Measurements from ENCODE around the gene SBK2.

SBK2 gene

DNA sequence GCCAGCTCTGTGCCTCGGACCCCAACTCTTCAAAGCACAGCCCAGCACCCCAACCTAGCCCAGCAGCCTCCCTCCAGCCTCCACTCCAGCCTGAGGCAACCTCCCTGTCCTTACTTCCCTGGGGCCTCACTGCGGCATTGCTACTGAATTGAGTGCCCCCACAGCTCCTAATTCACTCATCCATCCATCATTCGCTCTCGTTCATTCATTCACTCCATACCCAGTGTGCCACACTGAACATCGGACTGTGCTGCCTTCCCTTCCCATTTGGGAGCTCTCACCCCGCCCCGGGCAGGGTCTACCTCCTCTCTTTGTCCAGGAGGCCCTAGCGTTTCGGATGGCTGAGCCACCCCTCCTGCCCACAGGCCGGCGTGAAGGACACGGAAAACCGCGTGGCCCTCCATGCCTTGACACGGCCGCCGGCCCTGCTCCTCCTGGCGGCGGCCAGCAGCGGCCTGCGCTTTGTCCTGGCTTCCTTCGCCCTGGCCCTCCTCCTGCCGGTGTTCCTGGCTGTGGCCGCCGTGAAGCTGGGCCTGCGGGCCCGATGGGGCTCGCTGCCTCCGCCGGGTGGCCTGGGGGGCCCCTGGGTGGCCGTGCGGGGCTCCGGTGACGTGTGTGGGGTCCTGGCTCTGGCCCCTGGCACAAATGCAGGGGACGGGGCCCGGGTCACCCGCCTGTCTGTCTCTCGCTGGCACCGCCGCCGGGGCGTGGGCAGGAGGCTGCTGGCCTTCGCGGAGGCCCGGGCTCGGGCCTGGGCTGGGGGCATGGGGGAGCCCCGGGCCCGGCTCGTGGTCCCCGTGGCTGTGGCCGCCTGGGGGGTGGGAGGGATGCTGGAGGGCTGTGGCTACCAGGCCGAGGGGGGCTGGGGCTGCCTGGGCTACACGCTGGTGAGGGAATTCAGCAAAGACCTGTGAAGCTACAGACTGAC is 50.6 kb downstream of the SBK2 start:
- DNase-seq (ENCODE audit: low read depth), result no peak

DNA sequence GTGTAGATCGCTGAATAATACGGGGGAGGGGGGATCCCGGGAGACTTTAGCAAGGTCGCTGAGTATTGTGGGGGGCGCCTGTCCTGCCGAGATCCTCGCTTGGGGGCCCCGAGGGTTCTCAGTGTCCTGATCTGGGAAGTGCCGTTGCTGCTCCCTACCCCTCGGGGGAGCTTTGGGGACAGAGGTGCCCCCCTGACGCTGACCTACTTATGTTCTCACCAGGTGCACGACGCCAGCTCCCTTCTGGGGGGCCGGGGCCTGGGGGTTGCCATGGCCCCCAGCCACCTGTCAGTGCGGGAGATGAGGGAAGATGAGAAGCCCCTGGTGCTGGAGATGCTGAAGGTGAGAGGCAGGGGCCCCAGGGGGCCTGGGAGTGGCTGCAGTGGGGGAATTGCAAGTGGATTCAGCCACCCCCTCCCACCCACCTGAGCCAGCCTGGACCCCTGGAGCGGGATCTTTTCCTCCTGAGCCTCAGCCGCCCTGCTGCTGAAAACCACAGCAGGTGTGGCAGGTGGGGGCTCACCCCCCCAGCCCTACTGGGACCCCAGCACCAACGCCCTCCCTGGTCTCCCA is 51.4 kb downstream of the SBK2 start:
- DNase-seq (ENCODE audit: low read depth), result no peak

DNA sequence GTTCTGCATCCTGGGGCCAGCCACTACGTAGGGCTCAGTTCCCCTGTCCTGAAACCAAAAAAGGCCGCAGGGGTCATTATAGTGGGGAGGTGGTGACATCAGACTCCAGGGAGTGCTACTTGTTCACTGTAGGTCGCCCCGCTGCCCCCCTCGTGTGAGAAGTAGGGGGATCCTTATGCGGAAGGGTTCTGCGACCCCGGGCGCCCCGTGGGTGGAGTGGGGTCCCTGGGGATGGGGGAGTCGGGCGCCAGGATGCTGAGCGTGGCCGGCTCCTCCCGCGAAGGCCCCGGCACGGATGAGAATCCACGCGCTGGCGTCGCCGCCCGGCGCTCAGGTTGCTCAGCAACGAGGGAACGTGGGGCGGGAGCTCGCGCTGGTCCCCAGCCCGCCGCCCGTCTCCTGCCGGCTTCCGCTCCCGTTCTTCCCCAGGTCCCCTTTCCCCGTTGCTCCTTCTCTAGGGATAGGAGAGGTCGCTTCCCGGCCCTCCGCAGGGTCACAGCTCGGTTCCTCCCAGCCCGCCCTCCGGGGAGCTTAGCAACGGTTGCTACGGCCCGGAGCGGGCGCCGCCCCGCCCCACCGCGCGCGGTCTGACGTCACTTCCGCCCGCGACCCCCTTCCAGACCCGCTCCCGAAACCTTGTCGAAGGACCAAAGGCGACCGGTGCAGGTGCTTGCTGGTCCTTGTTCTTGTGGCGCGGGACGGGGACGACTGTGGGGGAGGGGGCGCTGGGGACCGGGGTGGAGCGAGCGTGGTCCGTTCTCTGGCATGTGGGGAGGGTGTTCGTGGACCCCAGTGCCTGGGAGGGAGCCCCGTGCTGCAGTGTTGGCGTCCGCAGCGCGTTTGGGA is 52.1 kb downstream of the SBK2 start, which contains the start of gene NAT14:
TSS of gene NAT14 (plus strand) at position 596 of the 846 bp plus-strand sequence. CDS start 521 bp downstream, outside the sequence.
- DNase-seq (ENCODE audit: low read depth), result peak; percentile 31

DNA sequence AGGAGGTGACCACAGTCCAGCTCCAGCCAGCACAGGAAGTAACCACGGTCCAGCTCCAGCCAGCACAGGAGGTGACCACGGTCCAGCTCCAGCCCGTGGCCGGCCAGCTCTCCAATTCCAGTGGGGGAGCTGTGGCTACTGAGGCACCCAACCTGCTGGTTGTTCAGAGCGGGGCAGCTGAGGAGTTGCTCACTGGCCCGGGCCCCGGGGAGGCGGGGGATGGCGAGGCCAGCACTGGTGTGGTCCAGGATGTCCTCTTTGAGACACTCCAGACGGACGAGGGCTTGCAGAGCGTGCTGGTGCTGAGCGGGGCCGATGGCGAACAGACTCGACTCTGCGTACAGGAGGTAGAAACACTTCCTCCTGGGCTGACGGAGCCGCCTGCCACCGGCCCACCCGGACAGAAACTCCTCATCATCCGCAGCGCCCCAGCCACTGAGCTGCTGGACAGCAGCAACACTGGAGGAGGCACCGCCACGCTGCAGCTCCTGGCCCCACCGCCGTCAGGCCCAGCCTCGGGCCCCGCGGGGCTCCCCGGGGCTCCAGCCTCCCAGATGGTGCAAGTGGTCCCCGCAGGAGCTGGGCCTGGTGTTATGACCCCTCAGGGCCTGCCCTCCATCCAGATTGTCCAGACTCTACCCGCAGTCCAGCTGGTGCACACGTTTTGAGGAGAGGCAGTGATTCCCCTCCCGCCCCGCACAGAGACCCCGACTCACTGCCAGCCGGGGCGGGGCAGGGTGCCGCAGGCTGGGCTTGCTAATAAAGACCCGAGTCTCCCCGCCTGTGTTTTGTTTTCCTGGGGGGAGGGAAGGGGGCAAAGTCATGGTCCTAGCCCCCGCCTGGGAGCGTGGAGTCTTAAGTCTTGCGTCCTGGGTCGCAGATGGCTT is 53.0 kb downstream of the SBK2 start:
- DNase-seq (ENCODE audit: low read depth), result no peak

DNA sequence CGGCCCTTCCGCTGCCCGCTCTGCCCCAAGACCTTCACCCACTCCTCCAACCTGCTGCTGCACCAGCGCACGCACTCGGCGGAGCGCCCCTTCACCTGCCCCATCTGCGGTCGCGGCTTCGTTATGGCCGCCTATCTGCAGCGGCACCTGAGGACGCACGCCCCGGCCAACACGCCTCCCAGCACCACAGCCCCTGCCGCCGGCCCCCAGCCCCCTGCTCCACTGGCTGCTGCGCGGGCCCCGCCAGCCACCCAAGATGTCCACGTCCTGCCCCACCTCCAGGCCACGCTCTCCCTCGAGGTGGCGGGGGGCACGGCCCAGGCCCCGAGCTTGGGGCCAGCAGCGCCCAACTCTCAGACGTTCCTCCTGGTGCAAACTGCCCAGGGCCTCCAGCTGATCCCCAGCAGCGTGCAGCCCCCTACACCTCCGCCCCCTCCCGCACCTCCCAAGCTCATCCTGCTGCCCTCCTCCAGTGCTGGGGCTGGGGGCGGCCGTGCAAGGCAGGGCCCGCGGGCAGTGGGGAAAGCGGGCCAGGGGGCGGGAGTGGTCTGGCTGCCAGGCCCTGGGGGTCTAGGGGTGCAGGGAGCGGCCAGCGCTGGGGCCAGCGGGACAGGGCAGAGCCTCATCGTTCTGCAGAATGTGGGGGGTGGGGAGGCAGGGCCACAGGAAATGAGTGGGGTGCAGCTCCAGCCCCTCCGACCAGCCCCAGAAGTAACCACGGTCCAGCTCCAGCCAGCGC is 53.8 kb downstream of the SBK2 start:
- no peak for DNase-seq (ENCODE audit: low read depth)

DNA sequence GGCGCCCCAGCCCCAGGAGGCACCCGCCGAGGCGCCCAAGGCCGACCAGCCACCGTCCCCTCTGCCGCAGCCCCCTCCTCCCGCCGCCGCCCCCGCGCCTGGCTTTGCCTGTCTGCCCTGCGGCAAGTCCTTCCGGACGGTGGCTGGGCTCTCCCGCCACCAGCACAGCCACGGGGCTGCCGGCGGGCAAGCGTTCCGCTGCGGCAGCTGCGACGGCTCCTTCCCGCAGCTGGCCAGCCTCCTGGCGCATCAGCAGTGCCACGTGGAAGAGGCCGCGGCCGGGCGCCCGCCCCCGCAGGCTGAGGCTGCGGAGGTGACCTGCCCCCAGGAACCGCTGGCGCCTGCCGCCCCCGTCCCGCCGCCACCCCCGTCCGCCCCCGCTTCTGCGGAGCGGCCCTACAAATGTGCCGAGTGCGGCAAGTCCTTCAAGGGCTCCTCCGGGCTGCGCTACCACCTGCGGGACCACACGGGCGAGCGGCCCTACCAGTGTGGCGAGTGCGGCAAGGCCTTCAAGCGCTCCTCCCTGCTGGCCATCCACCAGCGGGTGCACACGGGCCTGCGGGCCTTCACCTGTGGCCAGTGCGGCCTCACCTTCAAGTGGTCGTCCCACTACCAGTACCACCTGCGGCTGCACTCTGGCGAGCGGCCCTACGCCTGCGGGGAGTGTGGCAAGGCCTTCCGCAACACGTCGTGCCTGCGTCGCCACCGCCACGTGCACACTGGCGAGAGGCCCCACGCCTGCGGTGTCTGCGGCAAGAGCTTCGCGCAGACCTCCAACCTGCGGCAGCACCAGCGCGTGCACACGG is 54.6 kb downstream of the SBK2 start:
- no peak for DNase-seq (ENCODE audit: low read depth)

DNA sequence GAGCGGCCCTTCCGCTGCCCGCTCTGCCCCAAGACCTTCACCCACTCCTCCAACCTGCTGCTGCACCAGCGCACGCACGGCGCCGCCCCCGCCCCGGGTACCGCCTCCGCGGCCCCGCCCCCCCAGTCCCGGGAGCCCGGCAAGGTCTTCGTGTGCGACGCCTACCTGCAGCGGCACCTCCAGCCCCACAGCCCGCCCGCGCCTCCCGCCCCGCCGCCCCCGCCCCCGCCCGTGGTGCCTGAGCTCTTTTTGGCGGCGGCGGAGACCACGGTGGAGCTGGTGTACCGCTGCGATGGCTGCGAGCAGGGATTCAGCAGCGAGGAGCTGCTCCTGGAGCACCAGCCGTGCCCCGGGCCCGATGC is 55.2 kb downstream of the SBK2 start:
- DNase-seq (ENCODE audit: low read depth), result no peak

DNA sequence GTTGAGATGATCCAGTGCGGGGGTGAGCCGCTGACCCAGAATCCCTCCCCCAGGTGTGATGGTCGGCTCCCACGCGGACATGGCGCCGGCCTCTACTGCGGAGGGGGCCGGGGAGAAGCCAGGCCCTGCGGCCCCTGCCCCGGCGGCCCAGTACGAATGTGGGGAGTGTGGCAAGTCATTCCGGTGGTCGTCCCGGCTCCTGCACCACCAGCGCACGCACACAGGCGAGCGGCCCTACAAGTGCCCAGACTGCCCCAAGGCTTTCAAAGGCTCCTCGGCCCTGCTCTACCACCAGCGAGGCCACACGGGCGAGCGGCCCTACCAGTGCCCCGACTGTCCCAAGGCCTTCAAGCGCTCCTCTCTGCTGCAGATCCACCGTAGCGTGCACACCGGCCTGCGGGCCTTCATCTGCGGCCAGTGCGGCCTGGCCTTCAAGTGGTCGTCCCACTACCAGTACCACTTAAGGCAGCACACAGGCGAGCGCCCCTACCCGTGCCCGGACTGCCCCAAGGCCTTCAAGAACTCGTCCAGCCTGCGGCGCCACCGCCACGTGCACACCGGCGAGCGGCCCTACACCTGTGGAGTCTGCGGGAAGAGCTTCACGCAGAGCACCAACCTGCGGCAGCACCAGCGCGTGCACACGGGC is 55.7 kb downstream of the SBK2 start:
- no peak for DNase-seq (ENCODE audit: low read depth)

DNA sequence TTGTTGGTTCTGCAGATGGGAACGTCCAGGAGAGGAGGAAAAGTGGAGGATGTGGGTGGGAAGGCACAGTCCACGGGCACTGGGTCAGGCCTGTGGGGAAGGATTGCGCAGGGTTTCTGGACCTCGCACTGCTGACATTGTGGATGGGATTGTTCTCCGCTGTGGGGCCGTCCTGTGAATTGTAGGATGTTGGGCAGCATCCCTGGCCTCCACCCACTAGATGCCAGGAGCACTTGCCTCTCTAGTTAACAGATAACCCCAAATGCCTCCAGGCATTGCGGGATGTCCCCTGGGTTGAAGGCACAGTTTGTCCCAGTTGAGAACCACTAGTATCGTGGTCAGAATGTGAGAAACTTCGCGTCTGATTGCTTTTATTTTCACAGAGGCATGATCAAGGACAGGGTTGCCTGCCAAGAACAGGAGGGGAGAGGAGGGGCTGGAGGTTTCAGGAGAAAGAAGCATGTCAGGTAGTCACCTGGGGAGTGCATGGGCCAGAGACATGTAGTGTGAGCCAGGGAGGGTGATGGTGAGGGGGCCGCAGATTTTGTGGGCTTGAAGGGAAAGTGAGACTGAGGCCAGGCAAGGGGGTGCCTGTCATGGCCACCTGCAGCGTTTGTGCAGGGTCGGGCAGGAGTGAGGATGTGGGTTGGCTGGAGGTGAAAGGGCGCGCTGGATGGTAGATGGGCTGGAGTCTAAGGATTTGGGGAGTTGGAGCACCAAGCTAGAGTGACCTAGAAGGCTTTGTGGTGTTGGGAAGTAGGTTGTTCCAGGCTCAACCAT is 57.3 kb downstream of the SBK2 start:
- no peak for DNase-seq (ENCODE audit: low read depth)

DNA sequence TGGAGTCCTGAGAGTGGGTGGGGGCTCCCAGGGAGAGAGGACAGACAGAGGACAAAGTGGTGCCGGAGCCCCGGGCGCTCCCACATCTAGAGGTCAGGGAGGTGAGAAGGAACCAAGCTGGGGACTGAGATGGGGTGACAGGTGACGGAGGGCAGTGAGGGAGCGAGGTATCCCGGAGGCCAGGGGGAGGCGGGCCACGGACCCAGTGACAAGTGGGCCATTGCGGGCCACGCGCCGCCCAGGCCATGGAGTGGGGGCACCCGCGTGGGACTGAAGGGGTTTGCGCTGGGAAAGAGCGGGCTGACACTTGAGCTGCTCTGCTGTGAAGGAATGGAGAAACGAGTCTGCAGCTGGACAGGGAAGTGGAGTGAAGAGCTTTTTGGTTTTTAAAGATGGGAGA is 57.9 kb downstream of the SBK2 start:
- no peak for DNase-seq (ENCODE audit: low read depth)

Data from amniotic epithelial cell (primary cell).